Epidermal melanocyte (primary cell): ENCODE results near the gene GH1.
A peak's percentile ranks its signal among the peaks of the same experiment; 100 is the strongest.
"Not testable (repeated sequence)": the region's sequence is repeated elsewhere in the genome, so short reads cannot be mapped to it uniquely, and the experiment has no call there.

Source experiments
- DNase-seq: peaks from one replicate; pipeline ENCODE4 v3.0.0; 2011; ENCODE audit warnings: low spot score; ENCODE audit not compliant: insufficient read length

GH1 gene

DNA sequence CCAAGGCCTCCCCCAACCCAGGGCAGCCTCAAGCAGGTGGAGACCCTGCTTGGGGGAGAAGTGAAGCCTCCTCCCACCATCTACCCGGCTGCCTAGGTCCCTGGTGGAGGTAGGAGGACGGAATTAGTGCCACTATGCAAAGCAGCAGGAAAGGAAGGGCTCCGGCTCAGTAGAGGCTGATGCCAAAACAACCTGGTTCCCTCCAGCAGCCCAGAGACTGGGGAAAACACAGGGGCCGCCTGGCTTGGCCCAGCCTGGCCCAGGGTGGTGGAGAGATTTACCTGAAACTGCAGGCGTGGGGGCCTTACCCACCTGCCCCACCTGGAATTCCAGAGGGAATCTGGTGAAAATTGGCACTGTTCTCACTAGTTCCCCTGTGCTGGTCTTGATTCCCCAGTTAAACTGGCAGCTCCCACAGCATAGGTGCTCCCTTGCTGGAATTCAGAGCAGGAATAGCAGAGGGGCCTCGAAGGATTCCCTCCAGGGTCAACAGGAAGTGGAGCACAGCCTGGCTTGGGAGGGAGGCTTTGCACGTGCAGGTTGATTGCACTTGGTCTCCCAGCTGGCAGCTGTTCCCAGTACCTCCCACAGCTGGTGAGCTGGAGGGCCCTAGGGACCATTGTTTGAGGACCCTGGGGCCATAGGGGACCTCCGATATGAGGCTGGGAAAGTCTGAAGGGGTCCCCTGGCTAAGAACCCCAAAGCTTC lies 9.0 kb upstream of the GH1 start:
- DNase-seq: peak; percentile 3

DNA sequence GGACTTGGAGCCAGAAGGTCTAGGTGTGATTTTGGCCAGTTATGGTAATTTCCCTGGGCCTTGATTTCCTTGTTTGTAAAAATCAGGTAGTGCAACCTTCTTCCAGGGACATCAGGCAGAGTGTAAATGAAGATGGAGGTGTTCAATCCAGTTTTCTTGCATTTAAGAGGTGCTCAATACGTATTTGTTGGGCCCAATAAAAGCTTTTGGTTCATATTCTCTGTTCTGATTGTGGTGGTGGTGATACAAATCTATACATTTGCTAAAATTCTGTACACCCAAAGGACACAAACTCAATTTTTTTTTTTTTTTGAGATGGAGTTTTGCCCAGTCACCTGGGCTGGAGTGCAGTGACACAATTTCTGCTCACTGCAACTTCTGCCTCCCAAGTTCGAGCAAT lies 7.5 kb upstream of the GH1 start:
- peak; percentile 5 for DNase-seq

DNA sequence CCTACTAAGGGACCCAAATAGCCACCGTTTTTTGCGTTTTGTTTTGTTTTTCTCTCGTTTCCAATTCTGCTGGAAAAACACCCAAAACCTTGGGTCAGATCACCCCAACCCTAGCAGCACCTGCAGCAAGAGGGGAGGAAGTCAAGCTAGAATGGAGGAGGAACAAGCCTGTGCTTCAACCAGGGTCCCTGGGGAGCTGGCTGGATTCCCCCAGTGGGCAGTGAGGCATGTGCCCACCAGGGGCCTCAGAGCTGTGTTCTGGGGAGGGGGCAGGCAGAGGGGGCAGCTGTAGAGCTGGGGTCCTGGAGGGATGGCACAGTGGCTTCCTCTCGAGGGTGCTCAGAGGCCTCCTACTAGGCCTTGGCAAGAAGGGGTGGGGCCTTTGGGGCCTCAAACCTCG lies 7.0 kb upstream of the GH1 start:
- peak; percentile 1 for DNase-seq

DNA sequence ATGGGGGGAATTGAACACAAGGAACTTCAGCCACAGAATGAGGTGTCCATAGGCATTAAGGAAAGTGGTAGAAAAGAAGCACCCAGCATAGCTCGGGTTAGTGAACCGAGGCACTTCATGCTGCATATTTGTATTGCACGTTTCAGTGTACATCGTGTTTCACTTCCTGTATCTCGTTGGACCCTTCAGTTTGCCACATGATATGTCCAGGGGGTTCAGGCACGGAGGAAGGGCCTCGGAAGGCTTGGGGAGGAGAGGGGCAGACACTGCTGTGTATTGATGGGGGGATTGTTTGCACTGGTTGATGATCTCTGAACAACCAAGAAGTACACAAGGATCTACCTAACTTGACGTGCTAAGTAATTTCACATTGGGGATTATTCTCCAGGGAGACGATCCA lies 3.8 kb upstream of the GH1 start:
- not testable (repeated sequence) for DNase-seq

DNA sequence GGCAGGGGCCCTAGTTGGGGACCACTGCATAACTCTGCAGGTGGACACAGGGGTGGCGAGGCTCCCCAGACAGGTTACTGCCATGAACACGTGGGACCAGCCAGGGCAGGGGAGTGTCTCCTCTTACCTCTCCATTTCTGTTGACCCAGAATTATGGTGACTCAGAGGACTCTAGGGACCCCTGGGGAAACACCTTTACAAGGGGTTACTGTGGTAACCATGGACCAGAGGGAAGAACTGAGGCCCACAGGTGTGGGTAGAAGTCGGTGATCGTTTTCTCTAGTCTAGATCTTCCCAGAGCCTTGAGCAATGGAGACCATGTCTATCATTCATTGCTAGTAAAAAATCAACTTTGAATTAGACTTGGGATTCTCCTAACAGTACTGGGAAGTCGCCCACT lies 2.1 kb upstream of the GH1 start:
- DNase-seq: not testable (repeated sequence)

DNA sequence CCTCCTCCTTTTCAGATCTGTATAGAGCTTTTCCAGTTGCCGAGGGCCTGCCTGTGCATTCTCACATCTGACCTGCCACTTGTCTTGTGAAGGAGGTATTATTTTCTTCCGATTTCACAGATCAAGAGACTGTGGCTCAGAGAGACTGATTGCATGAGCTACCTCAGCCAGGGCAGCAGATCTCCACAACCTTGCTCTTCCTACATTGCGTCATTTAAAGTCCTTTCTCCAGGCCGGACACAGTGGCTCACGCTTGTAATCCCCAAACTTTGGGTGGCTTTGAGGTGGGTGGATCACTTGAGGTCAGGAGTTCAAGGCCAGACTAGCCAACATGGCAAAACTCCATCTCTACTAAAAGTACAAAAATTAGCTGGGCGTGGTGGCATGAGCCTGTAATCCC lies 1.4 kb upstream of the GH1 start:
- DNase-seq: not testable (repeated sequence)

DNA sequence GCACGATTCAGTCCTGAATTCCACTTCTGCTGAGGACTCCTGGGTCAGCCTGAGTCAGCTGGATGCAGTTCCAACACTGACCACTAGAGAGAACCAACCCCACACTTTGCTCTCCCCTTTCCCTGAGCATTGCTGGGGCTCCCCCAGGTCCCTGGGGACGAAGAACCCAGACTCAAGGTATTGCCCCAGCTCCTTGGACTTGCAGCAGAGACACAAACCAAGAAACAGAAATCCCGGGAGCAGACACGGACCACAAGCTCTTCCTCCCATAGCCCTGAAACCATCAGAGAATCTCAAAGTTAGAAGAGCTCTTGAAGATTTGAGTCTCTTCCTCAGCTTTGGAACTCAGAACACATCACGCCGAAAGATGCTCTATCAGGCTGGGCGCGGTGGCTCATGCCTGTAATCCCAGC lies 678 bp upstream of the GH1 start:
- DNase-seq: peak; percentile 81

DNA sequence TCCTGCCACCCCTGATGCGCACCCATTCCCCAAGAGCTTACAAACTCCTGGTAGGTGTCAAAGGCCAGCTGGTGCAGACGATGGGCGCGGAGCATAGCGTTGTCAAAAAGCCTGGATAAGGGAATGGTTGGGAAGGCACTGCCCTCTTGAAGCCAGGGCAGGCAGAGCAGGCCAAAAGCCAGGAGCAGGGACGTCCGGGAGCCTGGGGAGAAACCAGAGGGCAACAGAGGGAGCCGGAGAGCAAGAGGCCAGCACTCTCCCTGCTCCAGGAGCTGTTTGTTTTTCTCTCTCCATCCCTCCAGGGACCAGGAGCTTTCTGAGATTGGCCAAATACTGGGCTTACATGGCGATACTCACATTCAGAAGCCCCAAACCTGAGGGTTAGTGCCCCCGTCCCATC lies 334 bp downstream of the GH1 start:
- no peak for DNase-seq

DNA sequence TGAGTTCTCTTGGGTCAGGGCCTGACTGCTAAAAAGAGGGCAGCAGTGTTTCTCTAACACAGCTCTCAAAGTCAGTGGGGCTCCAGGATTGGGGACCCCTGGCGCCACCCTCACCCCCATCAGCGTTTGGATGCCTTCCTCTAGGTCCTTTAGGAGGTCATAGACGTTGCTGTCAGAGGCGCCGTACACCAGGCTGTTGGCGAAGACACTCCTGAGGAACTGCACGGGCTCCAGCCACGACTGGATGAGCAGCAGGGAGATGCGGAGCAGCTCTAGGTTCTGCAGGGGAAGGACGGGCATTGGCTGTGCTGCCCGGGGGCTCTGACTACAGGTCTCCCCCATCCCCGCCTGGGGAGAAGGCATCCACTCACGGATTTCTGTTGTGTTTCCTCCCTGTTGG lies 993 bp downstream of the GH1 start:
- DNase-seq: no peak

DNA sequence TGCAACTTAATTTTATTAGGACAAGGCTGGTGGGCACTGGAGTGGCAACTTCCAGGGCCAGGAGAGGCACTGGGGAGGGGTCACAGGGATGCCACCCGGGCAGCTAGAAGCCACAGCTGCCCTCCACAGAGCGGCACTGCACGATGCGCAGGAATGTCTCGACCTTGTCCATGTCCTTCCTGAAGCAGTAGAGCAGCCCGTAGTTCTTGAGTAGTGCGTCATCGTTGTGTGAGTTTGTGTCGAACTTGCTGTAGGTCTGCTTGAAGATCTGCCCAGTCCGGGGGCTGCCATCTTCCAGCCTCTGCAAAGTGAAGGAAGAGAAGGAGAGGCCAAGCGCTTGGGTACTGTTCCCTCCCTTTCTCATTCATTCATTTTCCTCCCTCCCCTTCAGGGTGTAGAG lies 1.4 kb downstream of the GH1 start:
- DNase-seq: not testable (repeated sequence)

DNA sequence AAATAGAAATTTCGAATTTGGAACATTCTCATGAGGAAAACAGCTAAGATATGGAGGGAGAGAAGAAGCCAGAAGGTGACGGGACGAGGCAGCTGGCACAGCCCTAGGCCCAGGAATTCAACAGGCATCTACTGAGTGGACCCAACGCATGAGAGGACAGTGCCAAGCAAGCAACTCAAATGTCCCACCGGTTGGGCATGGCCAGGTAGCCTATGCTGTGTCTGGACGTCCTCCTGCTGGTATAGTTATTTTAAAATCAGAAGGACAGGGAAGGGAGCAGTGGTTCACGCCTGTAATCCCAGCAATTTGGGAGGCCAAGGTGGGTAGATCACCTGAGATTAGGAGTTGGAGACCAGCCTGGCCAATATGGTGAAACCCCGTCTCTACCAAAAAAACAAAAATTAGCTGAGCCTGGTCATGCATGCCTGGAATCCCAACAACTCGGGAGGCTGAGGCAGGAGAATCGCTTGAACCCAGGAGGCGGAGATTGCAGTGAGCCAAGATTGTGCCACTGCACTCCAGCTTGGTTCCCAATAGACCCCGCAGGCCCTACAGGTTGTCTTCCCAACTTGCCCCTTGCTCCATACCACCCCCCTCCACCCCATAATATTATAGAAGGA lies 2.0 kb downstream of the GH1 start:
- DNase-seq: no peak

DNA sequence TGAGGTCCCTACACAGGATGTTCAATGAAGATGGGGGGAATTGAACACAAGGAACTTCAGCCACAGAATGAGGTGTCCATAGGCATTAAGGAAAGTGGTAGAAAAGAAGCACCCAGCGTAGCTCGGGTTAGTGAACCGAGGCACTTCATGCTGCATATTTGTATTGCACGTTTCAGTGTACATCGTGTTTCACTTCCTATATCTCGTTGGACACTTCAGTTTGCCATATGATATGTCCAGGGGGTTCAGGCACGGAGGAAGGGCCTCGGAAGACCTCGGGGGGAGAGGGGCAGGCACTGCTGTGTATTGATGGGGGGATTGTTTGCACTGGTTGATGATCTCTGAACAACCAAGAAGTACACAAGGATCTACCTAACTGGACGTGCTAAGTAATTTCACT lies 2.9 kb downstream of the GH1 start:
- not testable (repeated sequence) for DNase-seq

DNA sequence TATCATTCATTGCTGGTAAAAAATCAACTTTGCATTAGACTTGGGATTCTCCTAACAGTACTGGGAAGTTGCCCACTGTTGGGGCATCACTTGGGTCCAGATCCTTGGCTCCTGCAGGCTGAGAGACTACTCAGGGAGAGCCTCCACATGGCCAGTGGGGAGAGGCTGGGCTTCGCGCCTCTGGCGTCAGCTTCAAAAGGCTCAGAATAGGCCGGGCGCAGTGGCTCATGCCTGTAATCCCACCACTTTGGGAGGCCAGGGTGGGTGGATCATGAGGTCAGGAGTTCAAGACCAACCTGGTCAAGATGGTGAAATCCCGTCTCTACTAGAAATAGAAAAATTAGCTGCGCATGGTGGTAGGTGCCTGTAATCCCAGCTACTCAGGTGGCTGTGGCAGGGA lies 4.2 kb downstream of the GH1 start:
- DNase-seq: no peak

DNA sequence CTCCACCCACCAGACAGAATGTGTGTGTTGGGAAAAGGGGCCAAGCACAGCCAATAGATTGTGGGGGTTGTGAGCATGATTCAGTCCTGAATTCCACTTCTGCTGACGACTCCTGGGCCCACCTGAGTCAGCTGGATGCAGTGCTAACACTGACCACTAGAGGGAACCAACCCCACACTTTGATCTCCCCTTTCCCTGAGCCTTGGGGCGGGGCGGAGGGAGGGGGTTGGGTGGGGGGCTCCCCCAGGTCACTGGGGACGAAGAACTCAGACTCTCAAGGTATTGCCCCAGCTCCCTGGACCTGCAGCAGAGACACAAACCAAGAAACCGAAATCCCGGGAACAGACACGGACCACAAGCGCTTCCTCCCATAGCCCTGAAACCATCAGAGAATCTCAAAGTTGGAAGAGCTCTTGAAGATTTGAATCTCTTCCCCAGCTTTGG lies 7.0 kb downstream of the GH1 start:
- DNase-seq: no peak

DNA sequence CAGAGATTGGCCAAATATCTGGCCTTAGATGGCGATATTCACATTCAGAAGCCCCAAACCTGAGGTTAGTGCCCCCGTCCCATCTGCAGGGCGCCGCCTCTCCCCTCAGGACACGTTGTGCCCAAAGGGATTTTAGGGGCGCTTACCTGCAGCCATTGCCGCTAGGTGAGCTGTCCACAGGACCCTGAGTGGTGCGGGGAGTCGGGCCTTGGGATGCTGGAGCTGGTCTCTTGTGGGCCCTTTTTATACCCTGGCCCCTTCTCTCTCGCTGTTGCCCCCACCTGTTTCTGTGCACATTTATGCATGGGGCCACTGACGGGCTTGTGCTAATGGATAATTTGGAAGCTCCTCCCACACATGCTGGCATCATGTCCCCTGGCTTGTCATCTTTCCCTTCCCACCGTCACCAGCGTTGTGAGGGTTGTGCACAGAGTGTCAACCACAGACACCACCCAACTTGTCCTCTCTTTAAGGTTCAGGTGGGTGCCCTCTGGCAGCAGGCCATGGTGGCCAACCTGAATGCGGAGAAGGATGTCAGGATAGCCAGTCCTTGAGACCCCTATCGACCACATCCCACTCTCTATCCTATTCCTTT lies 7.5 kb downstream of the GH1 start, which contains the start of gene CSHL1:
TSS of gene CSHL1 (minus strand) at position 218 of the 595 bp plus-strand sequence. CDS start at position 156, 62 bp downstream.
- DNase-seq: no peak

DNA sequence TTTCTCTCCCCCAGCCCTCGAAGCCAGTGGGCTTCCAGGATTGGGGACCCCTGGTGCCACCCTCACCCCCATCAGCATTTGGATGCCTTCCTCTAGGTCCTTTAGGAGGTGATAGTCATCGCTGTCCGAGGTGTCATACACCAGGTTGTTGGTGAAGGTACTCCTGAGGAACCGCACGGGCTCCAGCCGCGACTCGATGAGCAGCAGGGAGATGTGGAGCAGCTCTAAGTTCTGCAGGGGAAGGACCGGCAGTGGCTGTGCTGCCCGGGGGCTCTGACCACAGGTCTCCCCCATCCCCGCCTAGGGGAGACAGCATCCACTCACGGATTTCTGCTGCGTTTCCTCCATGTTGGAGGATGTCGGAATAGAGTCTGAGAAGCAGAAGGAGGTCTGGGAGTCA lies 8.5 kb downstream of the GH1 start:
- no peak for DNase-seq

DNA sequence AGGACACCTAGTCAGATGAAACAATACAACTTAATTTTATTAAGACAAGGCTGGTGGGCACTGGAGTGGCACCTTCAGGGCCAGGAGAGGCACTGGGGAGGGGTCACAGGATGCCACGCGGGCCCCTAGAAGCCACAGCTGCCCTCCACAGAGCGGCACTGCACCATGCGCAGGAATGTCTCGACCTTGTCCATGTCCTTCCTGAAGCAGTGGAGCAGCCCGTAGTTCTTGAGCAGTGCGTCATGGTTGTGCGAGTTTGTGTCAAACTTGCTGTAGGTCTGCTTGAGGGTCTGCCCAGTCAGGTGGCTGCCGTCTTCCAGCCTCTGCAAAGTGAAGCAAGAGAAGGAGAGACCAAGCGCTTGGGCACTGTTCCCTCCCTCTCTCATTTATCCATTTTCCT lies 9.1 kb downstream of the GH1 start:
- DNase-seq: not testable (repeated sequence)

DNA sequence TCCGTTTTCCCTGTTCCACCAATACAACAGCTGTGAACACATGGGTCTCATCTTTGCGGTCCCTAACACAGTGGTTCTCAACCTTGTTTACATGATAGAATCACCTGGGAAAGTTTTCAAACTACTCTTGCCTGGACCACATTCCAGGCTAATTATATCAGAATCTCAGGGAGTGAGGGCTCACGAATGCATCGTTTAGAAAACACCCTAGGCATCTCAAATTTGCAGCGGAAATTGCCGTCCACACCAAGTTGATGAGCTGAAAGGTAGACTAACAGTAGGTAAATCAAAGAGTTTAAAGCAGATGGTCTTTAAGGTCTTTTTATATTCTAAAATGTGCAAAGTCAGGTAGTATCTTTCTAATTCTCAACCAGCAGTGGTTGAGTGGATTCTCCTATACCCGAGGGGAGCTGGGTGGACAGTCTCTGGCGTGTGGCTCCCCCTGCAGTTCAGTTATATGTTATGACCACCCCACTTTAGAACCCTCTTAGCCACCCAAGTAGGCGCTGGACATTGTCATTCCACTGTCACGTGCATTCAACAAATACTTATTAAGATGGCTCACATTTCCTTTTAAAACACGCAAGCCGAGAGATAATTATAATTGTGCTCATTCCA lies 11.4 kb downstream of the GH1 start:
- DNase-seq: not testable (repeated sequence)

DNA sequence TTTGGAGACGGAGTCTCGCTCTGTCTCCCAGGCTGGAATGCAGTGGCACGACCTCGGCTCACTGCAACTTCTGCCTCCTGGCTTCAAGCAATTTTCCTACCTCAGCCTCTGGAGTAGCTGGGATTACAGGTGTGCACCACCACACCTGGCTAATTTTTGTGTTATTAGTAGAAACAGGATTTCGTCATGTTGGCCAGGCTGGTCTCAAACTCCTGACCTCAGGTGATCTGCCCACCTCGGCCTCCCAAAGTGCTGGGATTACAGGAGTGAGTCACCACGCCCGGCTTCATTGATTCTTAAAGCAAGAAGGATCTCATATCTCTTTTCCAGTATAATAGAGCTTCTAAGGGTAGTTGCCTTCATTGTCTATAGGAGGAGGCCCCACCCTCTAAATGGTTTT lies 13.8 kb downstream of the GH1 start:
- DNase-seq: not testable (repeated sequence)

DNA sequence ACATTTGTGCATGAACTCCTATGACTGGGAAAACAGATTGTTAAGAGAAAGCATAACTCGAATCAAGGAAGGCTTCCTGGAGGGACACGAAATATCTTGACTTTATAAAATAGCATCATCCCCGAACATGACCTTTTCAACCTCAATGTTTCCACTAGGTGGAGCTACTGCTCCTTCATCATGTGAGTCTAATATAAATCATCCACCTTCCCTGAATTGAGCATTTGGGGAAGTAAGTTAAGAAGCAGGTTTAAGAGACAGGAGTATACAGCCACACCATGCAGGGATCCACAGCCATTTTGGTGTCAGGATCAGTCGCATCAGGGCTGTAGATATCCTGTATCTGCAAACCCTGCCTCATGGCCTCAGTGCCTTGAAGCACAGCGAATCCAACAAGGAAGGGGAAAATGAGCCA lies 14.8 kb downstream of the GH1 start:
- DNase-seq: not testable (repeated sequence)

DNA sequence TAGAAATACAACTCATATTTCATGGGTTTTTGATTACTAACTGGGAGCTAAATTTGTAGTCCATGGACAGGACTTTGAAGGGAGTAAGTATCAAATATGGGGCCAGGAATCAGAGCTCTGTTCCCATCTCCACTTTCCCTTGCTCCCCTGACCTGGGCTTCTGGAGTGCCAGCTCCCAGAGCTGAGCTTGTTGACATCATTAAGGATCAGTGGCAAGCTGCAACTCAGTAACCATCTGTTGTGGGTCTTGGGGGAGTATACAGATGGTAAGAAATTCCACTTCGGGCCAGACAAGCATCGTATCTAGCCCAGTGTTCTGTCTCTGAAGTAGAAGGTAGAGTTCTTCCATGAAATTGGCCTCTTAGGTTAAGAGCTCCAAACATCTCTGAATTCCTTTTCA lies 16.7 kb downstream of the GH1 start:
- DNase-seq: not testable (repeated sequence)
